Mesenchymal stem cell (in vitro differentiated cells and primary cell): Measurements from ENCODE around the gene METTL9.

Source experiments
- DNase-seq: peaks from one replicate; pipeline ENCODE4 v3.0.0-alpha.2; 2013
- H2AFZ ChIP-seq: one replicate; pipeline ENCODE4 v1.6.1; 2013; ENCODE audit warnings: low read depth, mild to moderate bottlenecking, control low read depth, inconsistent platforms, low read length, moderate library complexity
- H2AK5ac ChIP-seq: 2 replicates; pipeline ENCODE4 v1.6.1; 2013; ENCODE audit warnings: low read length, moderate library complexity, mild to moderate bottlenecking, inconsistent platforms; ENCODE audit not compliant: severe bottlenecking
- H2BK120ac ChIP-seq: one replicate; pipeline ENCODE4 v1.6.1; 2013; ENCODE audit warnings: low read depth, mild to moderate bottlenecking, inconsistent platforms, low read length, moderate library complexity
- H2BK12ac ChIP-seq, 2 experiments: one replicate each; pipeline ENCODE4 v1.6.1; 2013; ENCODE audit warnings: inconsistent platforms in 2 of 2, low read length in 2 of 2, mild to moderate bottlenecking in 2 of 2, moderate library complexity in 2 of 2, control low read depth in 1 of 2
- H2BK15ac ChIP-seq: one replicate; pipeline ENCODE4 v1.6.1; 2013; ENCODE audit warnings: mild to moderate bottlenecking, low read depth, inconsistent platforms; ENCODE audit not compliant: poor library complexity, severe bottlenecking
- H2BK5ac ChIP-seq: 2 replicates; pipeline ENCODE4 v1.6.1; 2013; ENCODE audit warnings: low read depth, mild to moderate bottlenecking, low read length, control low read depth, inconsistent platforms; ENCODE audit not compliant: poor library complexity, severe bottlenecking
- H3K14ac ChIP-seq, 2 experiments: one replicate each; pipeline ENCODE4 v1.6.1; 2013; ENCODE audit warnings: inconsistent platforms in 2 of 2, low read length in 2 of 2, control low read depth in 1 of 2, mild to moderate bottlenecking in 1 of 2, moderate library complexity in 1 of 2
- H3K18ac ChIP-seq, 2 experiments: one replicate each; pipeline ENCODE4 v1.6.1; 2013; ENCODE audit warnings: inconsistent platforms in 2 of 2, low read length in 2 of 2, control low read depth in 1 of 2, low read depth in 1 of 2, mild to moderate bottlenecking in 1 of 2
- H3K23ac ChIP-seq, 2 experiments: one replicate each; pipeline ENCODE4 v1.6.1; 2013; ENCODE audit warnings: inconsistent platforms in 2 of 2, low read length in 2 of 2, mild to moderate bottlenecking in 2 of 2, moderate library complexity in 2 of 2, control low read depth in 1 of 2
- H3K27ac ChIP-seq: 2 replicates; pipeline ENCODE4 v1.5.1; 2013; ENCODE audit warnings: mild to moderate bottlenecking, moderate library complexity, low read length, control low read depth, inconsistent platforms; ENCODE audit not compliant: poor library complexity, severe bottlenecking
- H3K27me3 ChIP-seq, 2 experiments: 2 replicates each; pipeline versions ENCODE4 v1.6.1 to v1.7.0; 2013; ENCODE audit warnings: low read length in 2 of 2, mild to moderate bottlenecking in 2 of 2, moderate library complexity in 2 of 2, control low read depth in 1 of 2, inconsistent platforms in 1 of 2; ENCODE audit not compliant: control insufficient read depth in 1 of 2, insufficient read depth in 1 of 2
- H3K36me3 ChIP-seq, 2 experiments: 2 replicates each; pipeline versions ENCODE4 v1.6.1 to v1.7.0; 2013; ENCODE audit warnings: low read length in 2 of 2, control low read depth in 1 of 2, inconsistent platforms in 1 of 2, low read depth in 1 of 2, mild to moderate bottlenecking in 1 of 2; ENCODE audit not compliant: insufficient read depth in 2 of 2, control insufficient read depth in 1 of 2
- H3K4ac ChIP-seq, 2 experiments: one replicate each; pipeline ENCODE4 v1.6.1; 2013; ENCODE audit warnings: inconsistent platforms in 2 of 2, low read length in 2 of 2, mild to moderate bottlenecking in 2 of 2, moderate library complexity in 2 of 2, control low read depth in 1 of 2, low read depth in 1 of 2
- H3K4me1 ChIP-seq: 2 replicates; pipeline ENCODE4 v1.6.1; 2013; ENCODE audit warnings: low read depth, low read length, control low read depth; ENCODE audit not compliant: control insufficient read depth, insufficient read depth
- H3K4me2 ChIP-seq: 2 replicates; pipeline ENCODE4 v1.6.1; 2013; ENCODE audit warnings: low read length, mild to moderate bottlenecking, inconsistent platforms; ENCODE audit not compliant: poor library complexity, severe bottlenecking
- H3K4me3 ChIP-seq, 2 experiments: 2 replicates each; pipeline versions ENCODE4 v1.5.1 to v1.7.0; 2013; ENCODE audit warnings: low read length in 2 of 2, mild to moderate bottlenecking in 2 of 2, control low read depth in 1 of 2, low read depth in 1 of 2; ENCODE audit not compliant: insufficient read depth in 1 of 2
- H3K79me1 ChIP-seq: replicated peaks from 2 replicates; pipeline ENCODE4 v1.6.1; 2013; ENCODE audit warnings: mild to moderate bottlenecking, control low read depth, low read length, inconsistent platforms; ENCODE audit not compliant: poor library complexity, severe bottlenecking
- H3K9ac ChIP-seq: 2 replicates; pipeline ENCODE4 v1.7.0; 2013; ENCODE audit warnings: mild to moderate bottlenecking, low read length, moderate library complexity
- H3K9me3 ChIP-seq: 2 replicates; pipeline ENCODE4 v1.7.0; 2013; ENCODE audit warnings: mild to moderate bottlenecking, low read length; ENCODE audit not compliant: control insufficient read depth
- H4K8ac ChIP-seq: one replicate; pipeline ENCODE4 v1.6.1; 2013; ENCODE audit warnings: inconsistent platforms, mild to moderate bottlenecking, low read length, moderate library complexity
- H4K91ac ChIP-seq: one replicate; pipeline ENCODE4 v1.6.1; 2013; ENCODE audit warnings: mild to moderate bottlenecking, low read length, inconsistent platforms
- WGBS: methylation state at CpG from one replicate; pipeline ENCODE4 v1.1.7; 2013; ENCODE audit warnings: mixed read lengths; 5-methylcytosine and 5-hydroxymethylcytosine counted together

Gene METTL9

GRCh38 chr16:21654881-21655280 lies 55.5 kb downstream of the METTL9 start:
- H3K9ac ChIP-seq: no peak overlapping the region
- H3K27ac ChIP-seq: no peak overlapping the region
- H3K9me3 ChIP-seq: no peaks in the 10 kb centered on the region
- H2BK15ac ChIP-seq: no peak overlapping the region
- H4K91ac ChIP-seq: no peak overlapping the region
- 97% methylated on average over 2 of the region's 2 CpGs for WGBS
- peaks cover 6 to 50% of the 10 kb centered on the region in 2 experiments for H3K36me3 ChIP-seq
- H3K4me2 ChIP-seq: no peak overlapping the region
- H3K14ac ChIP-seq: no peak overlapping the region
- no peak overlapping the region for H4K8ac ChIP-seq
- no peak for DNase-seq
- no peak overlapping the region for H2BK12ac ChIP-seq
- H3K4ac ChIP-seq: no peak overlapping the region
- peaks cover 22% of the 10 kb centered on the region for H3K79me1 ChIP-seq
- no peak overlapping the region for H2BK120ac ChIP-seq
- no peak overlapping the region for H3K4me3 ChIP-seq
- no peak overlapping the region for H2AFZ ChIP-seq
- no peak overlapping the region for H3K23ac ChIP-seq
- no peak overlapping the region for H2BK5ac ChIP-seq
- peaks cover 5% of the 10 kb centered on the region for H3K4me1 ChIP-seq
- no peak overlapping the region for H3K18ac ChIP-seq
- no peak overlapping the region for H2AK5ac ChIP-seq
- no peaks in the 10 kb centered on the region for H3K27me3 ChIP-seq

GRCh38 chr16:21656795-21657768 lies 57.7 kb downstream of the METTL9 start:
- Histone ChIP-seq H3K36me3 (peaks cover 6 to 50% of the 10 kb centered on the region in 2 experiments), H4K8ac (no peak overlapping the region), H3K4ac (no peak overlapping the region), H3K79me1 (peaks cover 18% of the 10 kb centered on the region), H2BK120ac (no peak overlapping the region), H3K9ac (peak overlapping the region; percentile 31), H2BK12ac (no peak overlapping the region), H3K23ac (no peak overlapping the region), H2AFZ (no peak overlapping the region), H3K4me2 (no peak overlapping the region), H3K14ac (no peak overlapping the region), H2BK15ac (no peak overlapping the region), H2BK5ac (no peak overlapping the region), H3K27ac (no peak overlapping the region), H2AK5ac (no peak overlapping the region), H3K4me3 (no peak overlapping the region), H3K18ac (no peak overlapping the region), H3K27me3 (no peaks in the 10 kb centered on the region), H3K4me1 (peaks cover 2% of the 10 kb centered on the region), H3K9me3 (no peaks in the 10 kb centered on the region), H4K91ac (no peak overlapping the region)
- peak; percentile 69 for DNase-seq
- WGBS: 37% methylated on average over 2 of the region's 4 CpGs

GRCh38 chr16:21659124-21659523 lies 59.7 kb downstream of the METTL9 start:
- H3K18ac ChIP-seq: no peak overlapping the region
- no peak overlapping the region for H2AK5ac ChIP-seq
- H3K4ac ChIP-seq: no peak overlapping the region
- no peak overlapping the region for H3K14ac ChIP-seq
- H4K8ac ChIP-seq: no peak overlapping the region
- no peak overlapping the region for H3K4me2 ChIP-seq
- H3K23ac ChIP-seq: no peak overlapping the region
- peaks cover 2 to 42% of the 10 kb centered on the region in 2 experiments for H3K36me3 ChIP-seq
- H3K79me1 ChIP-seq: peaks cover 7% of the 10 kb centered on the region
- no peak overlapping the region for H2BK12ac ChIP-seq
- peaks cover 0 to 7% of the 10 kb centered on the region in 2 experiments for H3K27me3 ChIP-seq
- no peak overlapping the region for H2AFZ ChIP-seq
- DNase-seq: no peak
- no peak overlapping the region for H2BK15ac ChIP-seq
- no peak overlapping the region for H3K27ac ChIP-seq
- H3K9me3 ChIP-seq: no peaks in the 10 kb centered on the region
- H3K4me1 ChIP-seq: peaks cover 4% of the 10 kb centered on the region
- H3K9ac ChIP-seq: no peak overlapping the region
- no peak overlapping the region for H3K4me3 ChIP-seq
- no peak overlapping the region for H2BK5ac ChIP-seq
- no peak overlapping the region for H2BK120ac ChIP-seq
- no peak overlapping the region for H4K91ac ChIP-seq
- 100% methylated on average over 3 of the region's 4 CpGs for WGBS

- H3K4me1 ChIP-seq: peaks cover 5% of the 10 kb centered on the region
- peaks cover 0 to 6% of the 10 kb centered on the region in 2 experiments for H3K36me3 ChIP-seq
- H3K79me1 ChIP-seq: no peaks in the 10 kb centered on the region
- no peak within 1 kb of the TSS for H2BK120ac ChIP-seq
- peak within 1 kb of the TSS in 1 of 2 experiments; percentile 12 for H3K18ac ChIP-seq
- H2BK15ac ChIP-seq: no peak within 1 kb of the TSS
- H3K4me2 ChIP-seq: peak within 1 kb of the TSS; percentile 11
- 18% methylated on average over 37 of the region's 45 CpGs for WGBS
- H3K27me3 ChIP-seq: peaks cover 6 to 25% of the 10 kb centered on the region in 2 experiments
- no peak within 1 kb of the TSS for H3K14ac ChIP-seq
- no peak within 1 kb of the TSS for H2BK12ac ChIP-seq
- H4K91ac ChIP-seq: no peak within 1 kb of the TSS
- H3K9me3 ChIP-seq: no peaks in the 10 kb centered on the region
- peak within 1 kb of the TSS in 1 of 2 experiments; percentile 67 for H3K4me3 ChIP-seq
- no peak for DNase-seq
- H4K8ac ChIP-seq: no peak within 1 kb of the TSS
- no peak within 1 kb of the TSS for H3K4ac ChIP-seq
- no peak within 1 kb of the TSS for H2AFZ ChIP-seq
- H2AK5ac ChIP-seq: no peak within 1 kb of the TSS
- no peak within 1 kb of the TSS for H3K27ac ChIP-seq
- H3K9ac ChIP-seq: no peak within 1 kb of the TSS
- no peak within 1 kb of the TSS for H3K23ac ChIP-seq
- no peak within 1 kb of the TSS for H2BK5ac ChIP-seq
These were observed 64.7 kb downstream of the METTL9 start, which contains the start of gene OTOA for GRCh38 chr16:21663889-21664647. Gene OTOA, plus strand, starts transcription at chr16:21663968. Its CDS starts 14,547 bp downstream, at chr16:21678515.
